Peyer's patch (tissue), 4 donors: ENCODE measurements around the gene ACBD6.

Source experiments
- POLR2A ChIP-seq, 2 donors: fragments of 450-650 bp; IDR thresholded peaks; one replicate each; pipeline ENCODE4 v1.5.1; 2017; ENCODE audit warnings: antibody characterized with exemption in 2 of 2, mild to moderate bottlenecking in 2 of 2, moderate library complexity in 2 of 2
- TF ChIP-seq, protein P1 (sequence below), 6 experiments: fragments of 450-650 bp in 4 of 6; fragments of 200-600 bp in 2 of 6; sonication (generic) in 1 of 6; IDR thresholded peaks; one replicate each; pipeline ENCODE4 v1.5.1; 2017 to 2019; ENCODE audit warnings: antibody characterized with exemption in 6 of 6, mild to moderate bottlenecking in 3 of 6, moderate library complexity in 1 of 6

DNA sequence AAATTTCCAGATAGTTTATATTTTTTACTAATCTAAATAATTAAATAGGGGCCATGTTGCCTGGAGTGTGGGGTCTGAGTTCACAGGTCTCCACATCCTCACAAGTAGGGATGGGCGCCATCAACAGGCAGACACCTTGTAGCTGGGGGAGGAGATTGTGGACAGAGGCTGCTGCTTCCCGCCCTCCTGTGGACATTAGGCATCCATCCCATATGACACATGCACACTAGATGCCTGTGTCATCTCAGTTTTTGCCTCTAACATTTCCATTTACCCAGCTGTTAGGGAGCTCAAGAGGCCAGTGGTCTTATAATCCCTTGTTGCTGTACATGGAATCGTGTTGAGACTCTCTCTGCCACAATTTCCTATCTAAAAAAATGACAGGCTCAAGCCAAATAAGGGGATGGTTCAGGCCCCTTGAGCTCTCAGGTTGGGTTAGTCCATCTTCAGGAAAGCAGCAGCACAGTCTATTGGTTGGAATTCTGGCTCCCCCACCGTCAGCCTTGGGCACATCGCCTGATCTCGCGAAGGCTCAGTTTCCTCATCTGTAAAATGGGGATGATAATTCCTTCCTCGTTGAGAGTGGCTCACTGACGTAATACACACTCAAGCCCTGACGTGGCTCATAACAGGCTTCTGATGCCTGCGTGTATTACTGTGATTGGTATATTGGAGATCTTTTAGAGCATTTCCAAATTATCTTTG is 258.7 kb downstream of the ACBD6 start:
- TF ChIP-seq, protein P1, sequence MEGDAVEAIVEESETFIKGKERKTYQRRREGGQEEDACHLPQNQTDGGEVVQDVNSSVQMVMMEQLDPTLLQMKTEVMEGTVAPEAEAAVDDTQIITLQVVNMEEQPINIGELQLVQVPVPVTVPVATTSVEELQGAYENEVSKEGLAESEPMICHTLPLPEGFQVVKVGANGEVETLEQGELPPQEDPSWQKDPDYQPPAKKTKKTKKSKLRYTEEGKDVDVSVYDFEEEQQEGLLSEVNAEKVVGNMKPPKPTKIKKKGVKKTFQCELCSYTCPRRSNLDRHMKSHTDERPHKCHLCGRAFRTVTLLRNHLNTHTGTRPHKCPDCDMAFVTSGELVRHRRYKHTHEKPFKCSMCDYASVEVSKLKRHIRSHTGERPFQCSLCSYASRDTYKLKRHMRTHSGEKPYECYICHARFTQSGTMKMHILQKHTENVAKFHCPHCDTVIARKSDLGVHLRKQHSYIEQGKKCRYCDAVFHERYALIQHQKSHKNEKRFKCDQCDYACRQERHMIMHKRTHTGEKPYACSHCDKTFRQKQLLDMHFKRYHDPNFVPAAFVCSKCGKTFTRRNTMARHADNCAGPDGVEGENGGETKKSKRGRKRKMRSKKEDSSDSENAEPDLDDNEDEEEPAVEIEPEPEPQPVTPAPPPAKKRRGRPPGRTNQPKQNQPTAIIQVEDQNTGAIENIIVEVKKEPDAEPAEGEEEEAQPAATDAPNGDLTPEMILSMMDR (IDR thresholded peaks at IDR 0.05): no peak
- no peak for TF ChIP-seq POLR2A (IDR thresholded peaks at IDR 0.05)
